Choroid plexus epithelial cell (primary cell): Measurements from ENCODE around the gene COPE.

ENCODE experiments used
- DNase-seq: peaks from one replicate; pipeline ENCODE4 v3.0.0-alpha.2; 2010; ENCODE audit warnings: low read depth
- H3K4me3 ChIP-seq: 2 replicates; pipeline ENCODE4 v1.5.1; 2011; ENCODE audit warnings: low read depth, mild to moderate bottlenecking, control low read depth, low read length, moderate library complexity
- CTCF ChIP-seq: conservative IDR thresholded peaks from 2 replicates; pipeline ENCODE4 v1.5.1; 2011; ENCODE audit warnings: low read depth, mild to moderate bottlenecking, control low read depth, inconsistent platforms, low read length, moderate library complexity

The COPE gene

DNA sequence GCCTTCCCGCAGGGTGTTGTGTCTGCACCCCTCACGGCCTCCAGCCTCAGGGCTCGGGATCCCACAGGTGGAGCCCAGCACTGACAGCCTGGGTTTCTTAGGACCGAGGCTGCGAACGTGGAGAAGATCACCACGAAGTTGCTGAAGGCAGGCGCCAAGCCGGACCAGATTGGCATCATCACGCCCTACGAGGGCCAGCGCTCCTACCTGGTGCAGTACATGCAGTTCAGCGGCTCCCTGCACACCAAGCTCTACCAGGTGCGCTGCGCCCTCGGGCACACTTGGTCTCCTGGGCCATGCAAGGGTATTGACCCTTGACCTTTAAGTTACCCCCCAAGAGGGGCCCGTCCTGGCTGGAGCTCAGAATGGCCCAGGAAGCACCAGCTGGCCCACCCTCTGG is 58.5 kb downstream of the COPE start:
- no peak for DNase-seq
- TF ChIP-seq CTCF: no peak
- H3K4me3 ChIP-seq: no peak overlapping the region

- no peak for DNase-seq
- no peak overlapping the region for H3K4me3 ChIP-seq
- TF ChIP-seq CTCF: no peak
These were observed 58.9 kb downstream of the COPE start for GRCh38 chr19:18860302-18860700.

DNA sequence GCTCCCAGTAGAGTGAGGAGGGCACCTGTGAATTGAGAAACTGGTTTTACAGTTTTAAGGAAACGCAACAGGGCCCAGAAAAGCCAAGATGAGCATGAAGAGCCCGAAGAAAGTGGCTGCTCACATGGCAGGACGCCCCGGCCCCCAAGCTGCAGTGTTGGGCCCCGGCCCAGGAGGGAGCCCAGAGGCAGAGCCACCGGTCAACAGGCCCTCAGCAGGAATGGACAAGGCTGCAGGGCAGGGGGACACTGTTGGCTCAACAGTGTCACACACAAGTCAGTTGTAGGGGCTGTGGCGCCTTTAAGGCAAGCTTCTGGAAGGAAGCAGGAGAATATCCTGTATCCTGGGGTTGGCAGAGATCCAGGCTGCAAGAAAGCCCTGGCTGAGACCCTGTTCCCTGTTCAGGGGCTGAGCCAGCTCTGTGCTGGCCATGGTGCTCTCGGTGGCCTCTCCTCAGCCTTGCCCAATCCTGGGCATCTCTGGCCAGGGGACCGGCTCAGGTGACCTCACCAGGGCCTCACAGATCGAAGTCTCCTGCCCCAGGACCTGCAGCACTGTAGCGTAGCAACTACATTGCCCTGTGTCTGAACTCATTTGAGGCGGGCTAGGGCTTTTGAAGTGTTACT is 59.4 kb downstream of the COPE start:
- no peak for DNase-seq
- no peak overlapping the region for H3K4me3 ChIP-seq
- no peak for TF ChIP-seq CTCF

GRCh38 chr19:18858906-18859646 is 60.1 kb downstream of the COPE start:
- no peak for DNase-seq
- no peak for TF ChIP-seq CTCF
- H3K4me3 ChIP-seq: no peak overlapping the region

- H3K4me3 ChIP-seq: no peak overlapping the region
- no peak for DNase-seq
- no peak for TF ChIP-seq CTCF
These were observed 62.0 kb downstream of the COPE start for GRCh38 chr19:18857223-18857622.

GRCh38 chr19:18856385-18857126 is 62.6 kb downstream of the COPE start:
- peak; percentile 75 for TF ChIP-seq CTCF
- H3K4me3 ChIP-seq: no peak overlapping the region
- DNase-seq: peak; percentile 76
